Esophagus (tissue), 2 donors: ENCODE results near the gene SERINC4. TPM values are rescaled to one million over a fixed set of nuclear protein-coding genes. Genes with fewer than 3 reads are reported as not detected.
A peak's percentile ranks its signal among the peaks of the same experiment; 100 is the strongest.

Experiments
- H3K27ac ChIP-seq, 2 donors: one replicate each; pipeline ENCODE4 v1.5.1; 2013; ENCODE audit warnings: low read depth in 2 of 2, mild to moderate bottlenecking in 2 of 2, inconsistent platforms in 1 of 2, low read length in 1 of 2, moderate library complexity in 1 of 2
- H3K27me3 ChIP-seq, 2 donors: one replicate each; pipeline ENCODE4 v1.6.1; 2013; ENCODE audit warnings: low read length in 2 of 2, control low read depth in 1 of 2, mild to moderate bottlenecking in 1 of 2; ENCODE audit not compliant: insufficient read depth in 2 of 2, control insufficient read depth in 1 of 2
- H3K36me3 ChIP-seq, 2 donors: one replicate each; pipeline ENCODE4 v1.6.1; 2013; ENCODE audit warnings: low read length in 1 of 2; ENCODE audit not compliant: control insufficient read depth in 2 of 2, insufficient read depth in 2 of 2
- H3K4me1 ChIP-seq, 2 donors: one replicate each; pipeline ENCODE4 v1.6.1; 2013; ENCODE audit warnings: low read length in 1 of 2; ENCODE audit not compliant: control insufficient read depth in 2 of 2, insufficient read depth in 2 of 2
- H3K4me3 ChIP-seq, 2 donors: one replicate each; pipeline ENCODE4 v1.5.1; 2013; ENCODE audit warnings: low read length in 2 of 2, mild to moderate bottlenecking in 2 of 2, low read depth in 1 of 2, moderate library complexity in 1 of 2
- H3K9me3 ChIP-seq, 2 donors: one replicate each; pipeline ENCODE4 v1.6.1; 2013; ENCODE audit warnings: mild to moderate bottlenecking in 2 of 2, low read depth in 1 of 2, low read length in 1 of 2, moderate library complexity in 1 of 2; ENCODE audit not compliant: control insufficient read depth in 2 of 2, insufficient read depth in 1 of 2
- WGBS, 2 donors: extraction: QIAGEN DNeasy Blood & Tissue Kit; methylation state at CpG; one replicate each; pipeline ENCODE4 v1.1.7; 2013; 5-methylcytosine and 5-hydroxymethylcytosine counted together
- polyA plus RNA-seq, 2 donors: library from polyadenylated mRNA; stranded (reverse); fragments of 200-250 nt; gene quantifications; one replicate each; pipeline ENCODE4 v1.2.3, GENCODE V29; 2013
- donor health status: healthy with polysubstance abuse.
- donor health status: Bipolar disorder and iron deficiency.

Gene SERINC4
- polyA plus RNA-seq, 2 donors: 0.18 to 0.24 TPM

DNA sequence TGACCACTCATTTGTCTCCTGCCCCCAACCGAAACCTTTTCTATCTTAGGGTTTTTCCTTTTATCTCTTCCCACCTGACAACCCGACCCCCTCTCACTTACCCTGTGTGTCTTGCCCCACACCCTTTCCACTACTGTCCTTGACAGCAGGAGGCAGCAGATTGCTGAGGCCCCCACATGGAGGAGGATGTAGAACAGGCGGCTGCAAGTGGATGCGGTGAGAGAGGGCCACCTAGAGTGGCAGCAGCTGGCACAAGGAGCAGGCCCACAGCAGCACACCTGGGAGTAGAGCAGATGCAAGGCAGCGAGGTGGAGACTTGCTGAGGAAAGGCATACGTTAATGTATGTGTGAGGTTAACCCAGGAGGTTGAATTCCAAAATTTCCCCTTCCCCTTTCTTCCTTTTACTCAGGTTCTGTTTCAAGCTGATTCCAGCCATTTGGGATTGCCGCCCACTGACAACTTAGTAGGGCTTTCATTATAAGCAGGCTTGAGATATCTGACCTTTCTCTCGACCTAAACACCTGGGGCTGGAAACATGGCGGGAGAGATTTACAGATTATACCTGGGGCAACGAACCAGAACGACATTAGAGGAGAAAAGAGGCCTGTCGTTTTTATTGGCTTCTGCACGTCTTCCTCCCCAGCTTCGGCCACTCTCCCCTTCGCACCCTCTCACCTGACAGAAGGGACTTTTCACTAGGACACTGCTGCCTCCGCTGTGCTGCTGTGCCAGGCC lies 643 bp downstream of the SERINC4 start:
- no peak overlapping the region for H3K4me3 ChIP-seq
- peaks cover 0 to 10% of the 10 kb centered on the region in 2 donors for H3K4me1 ChIP-seq
- WGBS, 2 donors: 84 to 87% methylated on average over 16 of the region's 16 CpGs
- H3K9me3 ChIP-seq: no peaks in the 10 kb centered on the region
- H3K27ac ChIP-seq: peak overlapping the region; percentile 61 to 95
- H3K27me3 ChIP-seq: no peaks in the 10 kb centered on the region
- peaks cover 7% of the 10 kb centered on the region in 2 donors for H3K36me3 ChIP-seq

DNA sequence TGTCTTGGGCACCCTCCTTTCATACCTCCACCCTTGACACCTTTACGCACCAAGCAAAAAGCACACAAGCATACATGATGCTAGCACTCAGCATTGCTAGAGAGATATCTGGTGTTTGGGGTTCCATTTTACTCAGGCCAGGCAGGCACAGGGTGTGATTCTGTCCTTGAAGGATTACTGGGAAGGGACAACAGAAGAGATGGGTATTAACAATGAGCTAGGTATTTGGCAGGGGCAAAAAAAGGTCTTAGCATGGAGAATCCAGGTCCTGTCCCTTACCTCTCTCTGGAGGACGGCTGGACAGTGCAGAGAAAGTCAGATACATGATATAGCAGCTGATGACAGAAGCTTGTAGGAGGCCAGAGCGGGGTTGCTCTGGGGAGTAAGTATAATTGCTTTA lies 3.5 kb downstream of the SERINC4 start:
- H3K36me3 ChIP-seq: peaks cover 7 to 13% of the 10 kb centered on the region in 2 donors
- H3K4me1 ChIP-seq: peaks cover 4 to 14% of the 10 kb centered on the region in 2 donors
- H3K9me3 ChIP-seq: no peaks in the 10 kb centered on the region
- H3K27me3 ChIP-seq: no peaks in the 10 kb centered on the region
- peak overlapping the region in 1 of 2 donors; percentile 2 for H3K27ac ChIP-seq
- H3K4me3 ChIP-seq: no peak overlapping the region
- WGBS, 2 donors: 91% methylated on average over 3 of the region's 3 CpGs

DNA sequence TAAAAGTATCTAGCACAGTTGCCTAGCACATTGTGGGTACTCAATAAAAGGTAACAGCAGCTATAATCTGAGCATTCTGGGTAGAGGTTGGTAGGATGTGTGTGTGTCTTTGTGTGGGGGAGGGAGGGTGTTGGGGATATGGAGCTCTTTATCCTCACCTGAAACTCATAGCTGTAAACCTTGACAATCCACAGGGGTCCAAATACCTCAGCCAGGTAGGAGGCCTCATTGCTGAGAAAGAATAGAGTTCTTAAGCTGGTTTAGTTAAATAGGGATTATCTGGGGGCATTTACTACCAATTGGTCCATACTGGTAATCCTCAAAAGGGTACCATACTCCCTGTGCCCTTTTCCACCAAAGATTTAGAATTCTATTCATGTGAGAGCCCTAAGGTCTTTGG lies 4.0 kb downstream of the SERINC4 start:
- no peak overlapping the region for H3K4me3 ChIP-seq
- H3K27ac ChIP-seq: no peak overlapping the region
- H3K36me3 ChIP-seq: peaks cover 7 to 13% of the 10 kb centered on the region in 2 donors
- peaks cover 4 to 14% of the 10 kb centered on the region in 2 donors for H3K4me1 ChIP-seq
- H3K27me3 ChIP-seq: no peaks in the 10 kb centered on the region
- no peaks in the 10 kb centered on the region for H3K9me3 ChIP-seq

GRCh38 chr15:43795197-43795596 lies 4.8 kb downstream of the SERINC4 start:
- Histone ChIP-seq H3K27me3 (no peaks in the 10 kb centered on the region), H3K9me3 (no peaks in the 10 kb centered on the region), H3K4me1 (peaks cover 4 to 14% of the 10 kb centered on the region in 2 donors), H3K36me3 (peaks cover 7 to 13% of the 10 kb centered on the region in 2 donors), H3K4me3 (no peak overlapping the region), H3K27ac (peak overlapping the region in 1 of 2 donors; percentile 15)
- 86 to 91% methylated on average over 2 of the region's 2 CpGs for WGBS, 2 donors

DNA sequence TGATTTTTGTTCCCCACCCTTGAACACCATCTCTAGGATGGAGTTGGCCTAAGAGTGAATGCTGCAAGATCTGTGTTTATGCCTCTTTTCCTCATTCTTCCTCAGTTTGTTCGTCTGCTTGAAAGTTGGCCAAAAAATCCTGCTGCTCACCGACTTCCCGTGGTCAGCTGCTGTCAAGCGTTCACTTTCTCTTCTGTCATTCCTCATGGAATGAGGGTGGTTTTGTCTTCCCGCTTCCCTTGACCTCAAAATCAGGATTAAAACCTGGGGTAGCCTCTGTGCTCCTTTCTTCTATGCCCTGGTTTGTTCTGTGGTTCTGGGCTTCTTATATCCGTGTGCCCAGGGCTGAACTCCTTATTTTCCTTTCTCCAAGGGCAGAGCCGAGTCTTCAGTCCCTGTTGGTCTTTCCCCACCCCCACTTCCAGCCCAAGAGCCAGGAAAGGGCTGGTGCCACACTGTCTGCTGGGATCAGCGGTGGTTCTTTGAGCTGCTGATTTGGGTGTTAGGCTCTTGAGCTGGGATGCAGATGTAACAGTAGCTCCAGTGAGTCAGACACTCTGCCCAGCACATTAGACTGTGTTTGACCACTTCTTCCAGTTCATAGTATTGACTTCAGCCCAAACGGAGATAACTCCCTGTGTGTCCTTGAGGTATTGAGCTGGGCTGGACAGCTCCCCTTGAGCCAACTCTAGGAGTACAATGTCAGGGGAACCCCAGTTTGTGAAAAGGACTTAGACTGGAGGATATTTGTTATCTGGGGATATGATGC lies 5.6 kb downstream of the SERINC4 start:
- Histone ChIP-seq H3K36me3 (peaks cover 7 to 13% of the 10 kb centered on the region in 2 donors), H3K27ac (peak overlapping the region in 1 of 2 donors; percentile 16), H3K4me3 (no peak overlapping the region), H3K27me3 (no peaks in the 10 kb centered on the region), H3K9me3 (no peaks in the 10 kb centered on the region), H3K4me1 (peaks cover 4 to 9% of the 10 kb centered on the region in 2 donors)
- WGBS, 2 donors: 75 to 79% methylated on average over 9 of the region's 9 CpGs

DNA sequence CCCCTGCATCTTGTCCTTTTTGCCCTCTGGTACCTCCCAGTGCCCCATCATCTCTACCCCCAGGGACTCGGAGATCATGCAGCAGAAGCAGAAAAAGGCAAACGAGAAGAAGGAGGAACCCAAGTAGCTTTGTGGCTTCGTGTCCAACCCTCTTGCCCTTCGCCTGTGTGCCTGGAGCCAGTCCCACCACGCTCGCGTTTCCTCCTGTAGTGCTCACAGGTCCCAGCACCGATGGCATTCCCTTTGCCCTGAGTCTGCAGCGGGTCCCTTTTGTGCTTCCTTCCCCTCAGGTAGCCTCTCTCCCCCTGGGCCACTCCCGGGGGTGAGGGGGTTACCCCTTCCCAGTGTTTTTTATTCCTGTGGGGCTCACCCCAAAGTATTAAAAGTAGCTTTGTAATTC lies 6.4 kb downstream of the SERINC4 start:
- peak overlapping the region in 1 of 2 donors; percentile 94 for H3K4me3 ChIP-seq
- WGBS, 2 donors: 79 to 81% methylated on average over 10 of the region's 10 CpGs
- no peaks in the 10 kb centered on the region for H3K27me3 ChIP-seq
- H3K4me1 ChIP-seq: peaks cover 4 to 7% of the 10 kb centered on the region in 2 donors
- H3K27ac ChIP-seq: peak overlapping the region; percentile 93 to 95
- H3K36me3 ChIP-seq: peaks cover 7 to 13% of the 10 kb centered on the region in 2 donors
- no peaks in the 10 kb centered on the region for H3K9me3 ChIP-seq

DNA sequence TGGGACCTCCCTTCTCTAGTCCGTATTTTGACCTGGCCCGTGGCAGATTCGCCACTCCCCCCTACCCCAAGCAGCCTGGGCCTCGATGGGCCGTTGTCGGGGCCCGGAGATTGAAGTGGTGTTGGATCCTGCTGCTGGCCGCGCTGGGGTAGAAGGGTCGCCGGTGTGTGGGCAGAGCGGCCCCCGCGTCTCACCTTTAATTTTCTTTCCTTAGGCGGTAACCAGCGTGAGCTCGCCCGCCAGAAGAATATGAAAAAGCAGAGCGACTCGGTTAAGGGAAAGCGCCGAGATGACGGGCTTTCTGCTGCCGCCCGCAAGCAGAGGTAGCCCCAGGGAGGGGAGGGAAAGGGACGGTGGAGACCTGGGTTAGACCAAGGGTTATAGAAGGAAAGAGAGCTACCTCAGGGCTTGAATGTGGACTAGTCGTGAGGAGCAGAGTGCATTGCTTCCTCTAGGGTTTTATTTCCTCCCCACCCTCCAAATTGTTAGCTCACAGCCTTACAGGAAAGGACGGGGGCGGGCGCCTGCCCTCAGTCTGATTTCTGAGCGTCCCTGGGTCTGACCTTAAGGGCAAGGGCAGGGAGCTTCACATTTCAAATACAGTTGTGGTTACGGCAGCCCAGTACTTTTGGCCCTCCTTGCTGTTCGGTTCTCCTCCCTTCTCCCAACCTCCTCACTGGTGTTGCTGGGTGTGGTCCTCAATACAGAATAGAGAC lies 7.1 kb downstream of the SERINC4 start:
- H3K4me1 ChIP-seq: peaks cover 4 to 7% of the 10 kb centered on the region in 2 donors
- H3K27me3 ChIP-seq: no peaks in the 10 kb centered on the region

DNA sequence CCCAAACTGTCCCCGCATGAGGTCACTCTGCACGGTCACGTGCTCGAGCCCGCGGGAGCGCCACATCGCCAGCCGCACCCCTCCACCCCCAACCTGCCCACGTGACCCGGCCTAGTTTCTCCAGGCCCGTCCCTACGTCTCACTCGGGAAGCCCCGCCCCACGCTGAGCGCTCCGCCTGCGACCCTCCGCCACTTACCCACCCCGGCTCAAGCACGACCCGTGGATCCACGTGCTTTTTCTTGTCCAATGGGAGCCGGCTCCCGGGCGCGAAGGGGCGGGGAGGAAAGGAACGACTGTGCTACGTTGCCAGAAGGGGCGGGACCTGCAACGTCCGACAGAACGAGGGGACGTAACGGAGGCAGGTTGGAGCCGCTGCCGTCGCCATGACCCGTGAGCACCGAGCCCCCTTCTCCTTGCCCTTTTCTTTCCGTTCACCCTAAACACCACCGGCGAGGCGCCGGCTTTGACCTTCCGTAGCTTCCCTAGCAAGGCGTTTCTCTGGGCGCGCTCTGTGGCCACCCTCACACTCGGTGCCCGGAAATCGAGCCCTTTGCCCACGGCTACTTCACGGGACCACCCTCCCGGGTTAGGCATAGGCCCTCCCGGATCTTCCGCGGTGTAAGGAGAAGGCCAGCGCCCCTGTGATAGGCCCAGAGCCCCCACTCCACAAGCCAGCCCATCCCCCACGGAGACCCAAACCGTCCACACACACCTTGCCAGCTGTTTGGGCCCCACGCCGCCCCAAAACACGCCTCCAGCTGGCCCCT lies 7.8 kb downstream of the SERINC4 start, which contains the start of gene SERF2:
Gene SERF2, plus strand, starts transcription at position 328 of the 768 bp plus-strand sequence. Its CDS starts 57 bp downstream, at position 385.
- Histone ChIP-seq H3K4me3 (peak within 1 kb of the TSS; percentile 92 to 94), H3K4me1 (peaks cover 4 to 7% of the 10 kb centered on the region in 2 donors), H3K27ac (peak within 1 kb of the TSS; percentile 93 to 95), H3K27me3 (no peaks in the 10 kb centered on the region), H3K9me3 (no peaks in the 10 kb centered on the region), H3K36me3 (peaks cover 7 to 13% of the 10 kb centered on the region in 2 donors)
- 1% methylated on average over 57 to 66 of the region's 66 CpGs for WGBS, 2 donors

More for the DNA sequence above, 7.1 kb downstream of the SERINC4 start:
- 1% methylated on average over 33 of the region's 33 CpGs for WGBS, 2 donors
- H3K27ac ChIP-seq: peak overlapping the region; percentile 93 to 95
- peak overlapping the region; percentile 92 to 94 for H3K4me3 ChIP-seq
- peaks cover 7 to 13% of the 10 kb centered on the region in 2 donors for H3K36me3 ChIP-seq
- no peaks in the 10 kb centered on the region for H3K9me3 ChIP-seq
